PC-3 (cell line): Measurements from ENCODE around the gene POLR2J.

ENCODE experiments used
- EZH2 ChIP-seq: fragments of 300-600 bp; sonication (generic); IDR thresholded peaks from one replicate; pipeline ENCODE4 v1.6.1; 2017; ENCODE audit warnings: antibody characterized with exemption, mild to moderate bottlenecking, low read length; ENCODE audit not compliant: unreplicated experiment
- EZH2phosphoT487 ChIP-seq: fragments of 300-600 bp; sonication (generic); IDR thresholded peaks from 2 replicates; pipeline ENCODE4 v1.6.1; 2018; ENCODE audit warnings: mild to moderate bottlenecking, antibody characterized with exemption, low read length, borderline replicate concordance
- TF ChIP-seq, protein P1 (sequence below): fragments of 300-600 bp; sonication (generic); conservative IDR thresholded peaks from 2 replicates; pipeline ENCODE4 v1.5.1; 2017; ENCODE audit warnings: antibody characterized with exemption, low read depth, mild to moderate bottlenecking, low read length

DNA sequence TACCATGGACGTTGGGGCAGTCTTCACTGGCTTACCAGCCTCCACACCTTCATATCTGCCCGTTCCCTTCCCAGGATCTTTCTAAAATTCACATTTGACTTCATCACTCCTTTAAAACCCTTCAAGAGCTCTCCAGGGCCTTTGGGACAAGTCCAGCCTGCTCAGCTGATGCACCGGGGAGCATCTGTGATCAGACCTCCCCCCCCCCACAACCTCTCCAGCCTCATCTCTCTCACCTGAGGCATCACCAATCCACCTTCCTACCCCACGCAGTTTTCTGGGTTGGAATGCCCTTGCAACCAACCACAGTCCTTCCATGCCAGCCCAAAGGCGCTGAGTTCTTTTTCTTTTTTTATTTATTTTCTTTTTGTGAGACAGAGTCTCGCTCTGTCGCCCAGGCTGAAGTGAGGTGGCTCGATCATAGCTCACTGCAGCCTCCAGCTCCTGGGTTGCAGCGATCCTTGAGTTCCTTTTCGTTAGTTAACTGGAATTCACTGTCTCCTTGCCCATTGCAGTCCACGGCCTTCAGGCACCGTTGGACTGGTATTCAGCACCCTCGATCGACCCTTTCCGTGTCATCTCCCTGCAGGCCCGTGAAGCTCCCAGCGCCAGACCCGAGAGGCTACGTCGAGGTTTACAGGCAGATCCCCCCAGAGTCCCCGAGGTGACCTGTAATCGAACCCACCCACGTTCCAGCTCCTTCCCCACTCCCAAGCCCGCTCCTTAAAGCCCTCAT lies 14.7 kb downstream of the POLR2J start:
- TF ChIP-seq, protein P1, sequence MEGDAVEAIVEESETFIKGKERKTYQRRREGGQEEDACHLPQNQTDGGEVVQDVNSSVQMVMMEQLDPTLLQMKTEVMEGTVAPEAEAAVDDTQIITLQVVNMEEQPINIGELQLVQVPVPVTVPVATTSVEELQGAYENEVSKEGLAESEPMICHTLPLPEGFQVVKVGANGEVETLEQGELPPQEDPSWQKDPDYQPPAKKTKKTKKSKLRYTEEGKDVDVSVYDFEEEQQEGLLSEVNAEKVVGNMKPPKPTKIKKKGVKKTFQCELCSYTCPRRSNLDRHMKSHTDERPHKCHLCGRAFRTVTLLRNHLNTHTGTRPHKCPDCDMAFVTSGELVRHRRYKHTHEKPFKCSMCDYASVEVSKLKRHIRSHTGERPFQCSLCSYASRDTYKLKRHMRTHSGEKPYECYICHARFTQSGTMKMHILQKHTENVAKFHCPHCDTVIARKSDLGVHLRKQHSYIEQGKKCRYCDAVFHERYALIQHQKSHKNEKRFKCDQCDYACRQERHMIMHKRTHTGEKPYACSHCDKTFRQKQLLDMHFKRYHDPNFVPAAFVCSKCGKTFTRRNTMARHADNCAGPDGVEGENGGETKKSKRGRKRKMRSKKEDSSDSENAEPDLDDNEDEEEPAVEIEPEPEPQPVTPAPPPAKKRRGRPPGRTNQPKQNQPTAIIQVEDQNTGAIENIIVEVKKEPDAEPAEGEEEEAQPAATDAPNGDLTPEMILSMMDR, result no peak
- TF ChIP-seq EZH2 (no peak), EZH2phosphoT487 (no peak)
